Bronchial epithelial cell (primary cell): ENCODE data around the gene RANBP9. TPM values are rescaled to one million over a fixed set of nuclear protein-coding genes. Genes with fewer than 3 reads are reported as not detected.

Source experiments
- DNase-seq: peaks from one replicate; pipeline ENCODE4 v3.0.0-alpha.2; 2010; ENCODE audit warnings: low read depth
- FAIRE-seq: peaks from 2 replicates; lab custom pipeline; 2011; peaks lifted over from hg19 to GRCh38; lab: Jason Lieb, UNC
- H3K27me3 ChIP-seq: 2 replicates; pipeline ENCODE4 v1.5.1; 2011; ENCODE audit warnings: low read length; ENCODE audit not compliant: control insufficient read depth, insufficient read depth
- H3K36me3 ChIP-seq: 2 replicates; pipeline ENCODE4 v1.5.1; 2011; ENCODE audit warnings: low read length; ENCODE audit not compliant: control insufficient read depth, insufficient read depth
- H3K4me3 ChIP-seq: 2 replicates; pipeline ENCODE4 v1.5.1; 2011; ENCODE audit warnings: mild to moderate bottlenecking, low read depth, low read length, control low read depth
- total RNA-seq: library from RNA; depleted of rRNA; stranded (reverse); fragments of >200 nt; gene quantifications from 2 replicates; pipeline ENCODE4 v1.2.1, GENCODE V29; 2014
- TF ChIP-seq, protein P1 (sequence below): IDR thresholded peaks from 2 replicates; pipeline ENCODE4 v1.5.1; 2011; ENCODE audit warnings: mild to moderate bottlenecking, moderate library complexity, low read length, control low read depth, inconsistent platforms; ENCODE audit not compliant: insufficient read depth, severe bottlenecking

RANBP9 gene
- total RNA-seq, 1 donor from 2014 or later: 27.4 TPM

DNA sequence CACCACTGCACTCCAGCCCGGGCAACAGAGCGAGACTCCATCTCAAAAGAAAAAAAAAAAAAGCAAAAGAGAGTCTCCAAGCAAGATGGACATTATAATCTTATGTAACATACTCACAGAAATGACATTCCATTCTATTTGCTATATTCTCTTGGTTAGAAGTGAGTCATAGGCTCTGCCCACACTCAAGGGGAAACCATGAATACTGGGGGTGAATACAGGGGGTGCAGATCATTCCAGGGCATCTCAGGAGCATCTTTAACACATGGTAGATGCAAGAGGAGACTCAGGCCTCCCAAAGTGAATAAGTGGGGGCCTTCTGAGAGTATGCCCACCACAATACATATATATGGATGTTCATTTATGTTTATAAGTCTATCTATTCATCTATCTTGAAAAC, 18.3 kb upstream of the RANBP9 start:
- TF ChIP-seq, protein P1, sequence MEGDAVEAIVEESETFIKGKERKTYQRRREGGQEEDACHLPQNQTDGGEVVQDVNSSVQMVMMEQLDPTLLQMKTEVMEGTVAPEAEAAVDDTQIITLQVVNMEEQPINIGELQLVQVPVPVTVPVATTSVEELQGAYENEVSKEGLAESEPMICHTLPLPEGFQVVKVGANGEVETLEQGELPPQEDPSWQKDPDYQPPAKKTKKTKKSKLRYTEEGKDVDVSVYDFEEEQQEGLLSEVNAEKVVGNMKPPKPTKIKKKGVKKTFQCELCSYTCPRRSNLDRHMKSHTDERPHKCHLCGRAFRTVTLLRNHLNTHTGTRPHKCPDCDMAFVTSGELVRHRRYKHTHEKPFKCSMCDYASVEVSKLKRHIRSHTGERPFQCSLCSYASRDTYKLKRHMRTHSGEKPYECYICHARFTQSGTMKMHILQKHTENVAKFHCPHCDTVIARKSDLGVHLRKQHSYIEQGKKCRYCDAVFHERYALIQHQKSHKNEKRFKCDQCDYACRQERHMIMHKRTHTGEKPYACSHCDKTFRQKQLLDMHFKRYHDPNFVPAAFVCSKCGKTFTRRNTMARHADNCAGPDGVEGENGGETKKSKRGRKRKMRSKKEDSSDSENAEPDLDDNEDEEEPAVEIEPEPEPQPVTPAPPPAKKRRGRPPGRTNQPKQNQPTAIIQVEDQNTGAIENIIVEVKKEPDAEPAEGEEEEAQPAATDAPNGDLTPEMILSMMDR: no peak
- Histone ChIP-seq H3K36me3 (no peaks in the 10 kb centered on the region), H3K27me3 (no peaks in the 10 kb centered on the region), H3K4me3 (no peak overlapping the region)
- DNase-seq (peak; percentile 75), FAIRE-seq (no peak)

DNA sequence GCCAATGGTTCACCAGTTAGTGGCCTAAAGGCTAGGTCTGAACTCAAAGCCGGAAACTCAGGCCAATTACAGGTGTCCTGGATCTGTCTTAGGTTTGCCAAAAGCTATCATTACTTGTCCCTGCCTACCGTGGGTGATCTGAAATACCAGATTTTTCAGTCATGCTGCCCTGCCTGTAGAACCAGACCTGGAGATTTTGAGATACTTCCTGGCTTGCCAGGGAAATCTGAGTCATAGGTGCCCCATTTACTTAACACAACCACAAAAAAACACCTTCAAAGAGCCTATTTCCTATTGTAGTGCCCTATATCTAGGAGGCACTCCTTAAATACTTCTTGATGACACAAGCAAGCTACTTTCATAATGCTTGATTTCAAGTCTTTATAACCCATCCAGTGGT, 13.9 kb upstream of the RANBP9 start:
- DNase-seq: peak; percentile 98
- FAIRE-seq: peak; percentile 92
- TF ChIP-seq, protein P1: no peak
- no peak overlapping the region for H3K4me3 ChIP-seq
- no peaks in the 10 kb centered on the region for H3K27me3 ChIP-seq
- H3K36me3 ChIP-seq: no peaks in the 10 kb centered on the region

DNA sequence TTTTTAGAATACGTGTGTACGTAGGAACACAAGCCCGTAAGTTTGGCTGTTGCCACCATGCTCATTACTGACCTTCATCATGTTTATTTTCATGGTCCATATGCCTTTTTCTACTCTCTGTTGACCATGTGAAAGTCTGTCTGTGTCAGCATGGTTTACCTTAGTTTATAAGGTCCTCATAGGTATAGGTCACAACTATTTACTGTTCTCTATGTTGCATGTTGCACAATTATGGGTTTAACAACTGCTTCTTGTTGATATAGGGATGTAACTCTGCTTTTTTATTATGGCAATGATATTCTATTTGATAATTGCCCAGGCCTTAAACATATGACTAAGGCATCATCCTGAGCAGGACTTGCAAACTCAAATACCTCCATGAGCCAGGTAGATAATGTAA, 13.4 kb upstream of the RANBP9 start:
- TF ChIP-seq, protein P1: no peak
- FAIRE-seq: no peak
- DNase-seq: peak; percentile 35
- H3K4me3 ChIP-seq: no peak overlapping the region
- H3K36me3 ChIP-seq: no peaks in the 10 kb centered on the region
- H3K27me3 ChIP-seq: no peaks in the 10 kb centered on the region

- H3K27me3 ChIP-seq: no peaks in the 10 kb centered on the region
- FAIRE-seq (no peak), DNase-seq (peak; percentile 90)
- TF ChIP-seq, protein P1: no peak
- H3K4me3 ChIP-seq: no peak overlapping the region
- no peaks in the 10 kb centered on the region for H3K36me3 ChIP-seq
Measured at GRCh38 chr6:13724182-13724581, 12.5 kb upstream of the RANBP9 start.

GRCh38 chr6:13722880-13723279, 11.2 kb upstream of the RANBP9 start:
- Histone ChIP-seq H3K27me3 (no peaks in the 10 kb centered on the region), H3K4me3 (no peak overlapping the region), H3K36me3 (no peaks in the 10 kb centered on the region)
- TF ChIP-seq, protein P1: no peak
- FAIRE-seq (no peak), DNase-seq (no peak)

DNA sequence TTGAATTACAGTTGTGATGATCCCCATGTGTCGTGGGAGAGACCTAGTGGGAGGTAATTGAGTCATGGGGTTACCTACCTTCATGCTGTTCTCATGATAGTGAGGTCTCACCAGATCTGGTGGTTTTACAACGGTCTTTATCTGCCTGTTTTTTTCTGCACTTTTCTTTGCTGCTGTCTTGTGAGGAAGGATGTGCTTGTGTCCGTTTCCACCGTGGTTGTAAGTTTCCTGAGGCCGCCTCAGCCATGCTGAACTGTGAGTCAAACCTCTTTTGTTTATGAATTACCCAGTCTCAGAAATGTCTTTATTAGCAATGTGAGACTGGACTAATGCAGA, 6.5 kb upstream of the RANBP9 start:
- Histone ChIP-seq H3K36me3 (no peaks in the 10 kb centered on the region), H3K27me3 (no peaks in the 10 kb centered on the region), H3K4me3 (no peak overlapping the region)
- FAIRE-seq: no peak
- TF ChIP-seq, protein P1: no peak
- DNase-seq: no peak
